22Rv1 (cell line): ENCODE measurements around the gene PPP1R16B.

Experiments
- ZFX ChIP-seq: fragments of 450-650 bp; IDR thresholded peaks from 2 replicates; pipeline ENCODE4 v1.6.1; 2017; ENCODE audit warnings: antibody characterized with exemption, borderline replicate concordance
- TF ChIP-seq, protein P1 (sequence below): fragments of 450-650 bp; IDR thresholded peaks from 2 replicates; pipeline ENCODE4 v1.5.1; 2017; ENCODE audit warnings: mild to moderate bottlenecking

DNA sequence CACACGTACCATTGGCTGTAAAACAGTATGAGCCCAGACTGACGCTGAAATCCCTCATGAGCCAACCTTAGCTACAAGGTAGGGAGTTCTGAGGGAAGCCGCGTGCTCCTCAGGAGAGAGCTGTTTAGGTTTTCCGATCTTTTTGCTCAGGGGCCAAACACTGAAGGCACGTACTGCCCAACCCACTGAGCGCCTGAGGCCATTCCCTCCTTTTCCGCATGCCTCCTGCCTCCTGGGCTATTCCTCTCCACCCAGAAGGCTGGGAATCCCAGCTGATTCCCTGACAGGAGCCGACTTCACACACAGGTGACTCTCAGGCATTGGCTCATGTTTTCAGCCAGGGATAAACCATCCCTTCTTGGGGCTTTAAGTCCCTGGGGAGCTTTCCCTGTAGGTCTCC, 115.4 kb downstream of the PPP1R16B start:
- TF ChIP-seq, protein P1, sequence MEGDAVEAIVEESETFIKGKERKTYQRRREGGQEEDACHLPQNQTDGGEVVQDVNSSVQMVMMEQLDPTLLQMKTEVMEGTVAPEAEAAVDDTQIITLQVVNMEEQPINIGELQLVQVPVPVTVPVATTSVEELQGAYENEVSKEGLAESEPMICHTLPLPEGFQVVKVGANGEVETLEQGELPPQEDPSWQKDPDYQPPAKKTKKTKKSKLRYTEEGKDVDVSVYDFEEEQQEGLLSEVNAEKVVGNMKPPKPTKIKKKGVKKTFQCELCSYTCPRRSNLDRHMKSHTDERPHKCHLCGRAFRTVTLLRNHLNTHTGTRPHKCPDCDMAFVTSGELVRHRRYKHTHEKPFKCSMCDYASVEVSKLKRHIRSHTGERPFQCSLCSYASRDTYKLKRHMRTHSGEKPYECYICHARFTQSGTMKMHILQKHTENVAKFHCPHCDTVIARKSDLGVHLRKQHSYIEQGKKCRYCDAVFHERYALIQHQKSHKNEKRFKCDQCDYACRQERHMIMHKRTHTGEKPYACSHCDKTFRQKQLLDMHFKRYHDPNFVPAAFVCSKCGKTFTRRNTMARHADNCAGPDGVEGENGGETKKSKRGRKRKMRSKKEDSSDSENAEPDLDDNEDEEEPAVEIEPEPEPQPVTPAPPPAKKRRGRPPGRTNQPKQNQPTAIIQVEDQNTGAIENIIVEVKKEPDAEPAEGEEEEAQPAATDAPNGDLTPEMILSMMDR: no peak
- TF ChIP-seq ZFX: no peak
